Fibroblast of lung (primary cell): Measurements from ENCODE around the gene ZNF766.

ENCODE experiments used
- EZH2 ChIP-seq: IDR thresholded peaks from 2 replicates; pipeline ENCODE4 v1.5.1; 2012; ENCODE audit warnings: low read length, control low read depth, mild to moderate bottlenecking; ENCODE audit errors: missing control alignments
- TF ChIP-seq, protein P1 (sequence below), 2 donors: IDR thresholded peaks in 1 of 2; conservative IDR thresholded peaks in 1 of 2; 1 replicate in 1 of 2; 2 replicates in 1 of 2; pipeline ENCODE4 v1.5.1; 2011 to 2012; ENCODE audit warnings: low read length in 2 of 2, control low read depth in 1 of 2, inconsistent platforms in 1 of 2, low read depth in 1 of 2, mild to moderate bottlenecking in 1 of 2

DNA sequence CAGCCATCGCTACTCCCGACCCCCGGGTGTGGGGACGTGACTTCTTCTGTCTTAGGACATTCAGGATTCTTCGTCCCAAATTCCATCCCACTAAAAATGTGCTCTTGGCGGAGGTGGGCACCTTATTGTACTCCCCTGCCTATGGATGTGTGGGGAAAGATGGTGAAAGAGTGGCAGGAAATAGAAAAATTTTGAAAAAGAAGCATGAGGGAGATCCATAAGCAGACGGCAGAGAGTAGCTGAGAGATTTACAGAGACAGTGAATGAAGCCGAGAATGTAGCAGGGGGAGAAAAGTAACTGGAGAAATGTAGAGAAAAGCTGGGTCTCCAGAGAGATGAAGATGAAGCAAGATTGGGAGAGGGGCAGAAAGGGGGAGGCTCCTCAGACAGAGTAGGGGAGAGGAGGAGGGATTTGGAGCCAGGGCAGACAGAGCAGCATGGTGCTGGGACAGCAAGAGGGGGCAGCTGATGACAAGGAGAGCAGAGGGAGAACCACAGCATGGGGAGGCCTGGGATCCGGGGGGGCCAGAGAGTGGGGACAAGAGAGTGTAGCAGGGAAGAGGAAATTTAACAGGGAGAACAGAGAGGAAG, 67.5 kb downstream of the ZNF766 start:
- TF ChIP-seq, protein P1, sequence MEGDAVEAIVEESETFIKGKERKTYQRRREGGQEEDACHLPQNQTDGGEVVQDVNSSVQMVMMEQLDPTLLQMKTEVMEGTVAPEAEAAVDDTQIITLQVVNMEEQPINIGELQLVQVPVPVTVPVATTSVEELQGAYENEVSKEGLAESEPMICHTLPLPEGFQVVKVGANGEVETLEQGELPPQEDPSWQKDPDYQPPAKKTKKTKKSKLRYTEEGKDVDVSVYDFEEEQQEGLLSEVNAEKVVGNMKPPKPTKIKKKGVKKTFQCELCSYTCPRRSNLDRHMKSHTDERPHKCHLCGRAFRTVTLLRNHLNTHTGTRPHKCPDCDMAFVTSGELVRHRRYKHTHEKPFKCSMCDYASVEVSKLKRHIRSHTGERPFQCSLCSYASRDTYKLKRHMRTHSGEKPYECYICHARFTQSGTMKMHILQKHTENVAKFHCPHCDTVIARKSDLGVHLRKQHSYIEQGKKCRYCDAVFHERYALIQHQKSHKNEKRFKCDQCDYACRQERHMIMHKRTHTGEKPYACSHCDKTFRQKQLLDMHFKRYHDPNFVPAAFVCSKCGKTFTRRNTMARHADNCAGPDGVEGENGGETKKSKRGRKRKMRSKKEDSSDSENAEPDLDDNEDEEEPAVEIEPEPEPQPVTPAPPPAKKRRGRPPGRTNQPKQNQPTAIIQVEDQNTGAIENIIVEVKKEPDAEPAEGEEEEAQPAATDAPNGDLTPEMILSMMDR (conservative IDR thresholded peaks at IDR 0.05 in 1 of 2, IDR thresholded peaks at IDR 0.05 in 1 of 2; ENCODE audit: low read depth in 1 of 2, low read length in 2 of 2), result no peak
- TF ChIP-seq EZH2, result no peak
